Testis (tissue), 2 donors: ENCODE results near the gene ERC1.

Experiments used
- POLR2A ChIP-seq: fragments of 450-650 bp; IDR thresholded peaks from one replicate; pipeline ENCODE4 v1.6.1; 2017; ENCODE audit warnings: antibody characterized with exemption, mild to moderate bottlenecking, moderate library complexity
- TF ChIP-seq, protein P1 (sequence below), 3 experiments: fragments of 450-650 bp in 2 of 3; fragments of 200-600 bp in 1 of 3; sonication (generic) in 1 of 3; IDR thresholded peaks; one replicate each; pipeline ENCODE4 v1.5.1; 2016 to 2019; ENCODE audit warnings: antibody characterized with exemption in 3 of 3, mild to moderate bottlenecking in 2 of 3, moderate library complexity in 1 of 3

- TF ChIP-seq, protein P1, sequence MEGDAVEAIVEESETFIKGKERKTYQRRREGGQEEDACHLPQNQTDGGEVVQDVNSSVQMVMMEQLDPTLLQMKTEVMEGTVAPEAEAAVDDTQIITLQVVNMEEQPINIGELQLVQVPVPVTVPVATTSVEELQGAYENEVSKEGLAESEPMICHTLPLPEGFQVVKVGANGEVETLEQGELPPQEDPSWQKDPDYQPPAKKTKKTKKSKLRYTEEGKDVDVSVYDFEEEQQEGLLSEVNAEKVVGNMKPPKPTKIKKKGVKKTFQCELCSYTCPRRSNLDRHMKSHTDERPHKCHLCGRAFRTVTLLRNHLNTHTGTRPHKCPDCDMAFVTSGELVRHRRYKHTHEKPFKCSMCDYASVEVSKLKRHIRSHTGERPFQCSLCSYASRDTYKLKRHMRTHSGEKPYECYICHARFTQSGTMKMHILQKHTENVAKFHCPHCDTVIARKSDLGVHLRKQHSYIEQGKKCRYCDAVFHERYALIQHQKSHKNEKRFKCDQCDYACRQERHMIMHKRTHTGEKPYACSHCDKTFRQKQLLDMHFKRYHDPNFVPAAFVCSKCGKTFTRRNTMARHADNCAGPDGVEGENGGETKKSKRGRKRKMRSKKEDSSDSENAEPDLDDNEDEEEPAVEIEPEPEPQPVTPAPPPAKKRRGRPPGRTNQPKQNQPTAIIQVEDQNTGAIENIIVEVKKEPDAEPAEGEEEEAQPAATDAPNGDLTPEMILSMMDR (IDR thresholded peaks at IDR 0.05), result no peak
- no peak for TF ChIP-seq POLR2A
Observed at GRCh38 chr12:1501695-1502378, 510.8 kb downstream of the ERC1 start.
